Mesenteric fat pad (tissue), 1 donor: ENCODE data around the gene SOCS6. TPM values are rescaled to one million over a fixed set of nuclear protein-coding genes. Genes with fewer than 3 reads are reported as not detected.

ENCODE experiments used
- DNase-seq: peaks from one replicate; pipeline ENCODE4 v3.0.0-alpha.2; 2020; ENCODE audit warnings: low spot score
- total RNA-seq: library from RNA; stranded (reverse); fragmentation: NEBNext Ultra II Directional; extraction: Animal tissue kit (Norgen Biotek cat#: 25700); gene quantifications from one replicate; pipeline ENCODE4 v1.2.1, GENCODE V29; 2021
- donor health status: DM: yes; HTN: yes; CAD: no.

SOCS6 gene
- total RNA-seq, 1 donor from 2014 or later, result 17.7 TPM

- no peak for DNase-seq
These were observed 534 bp upstream of the SOCS6 start for GRCh38 chr18:70288171-70288850.

GRCh38 chr18:70289351-70290312 lies 787 bp downstream of the SOCS6 start:
- DNase-seq, result no peak

GRCh38 chr18:70290482-70291294 lies 1.8 kb downstream of the SOCS6 start:
- no peak for DNase-seq

- no peak for DNase-seq
These were observed 2.4 kb downstream of the SOCS6 start for GRCh38 chr18:70291295-70291574.

- no peak for DNase-seq
These were observed 3.8 kb downstream of the SOCS6 start for GRCh38 chr18:70292628-70293027.

- DNase-seq, result no peak
These were observed 4.3 kb downstream of the SOCS6 start for GRCh38 chr18:70293166-70293565.

GRCh38 chr18:70294471-70295191 lies 5.8 kb downstream of the SOCS6 start:
- no peak for DNase-seq

GRCh38 chr18:70295192-70296188 lies 6.6 kb downstream of the SOCS6 start:
- DNase-seq, result no peak

- no peak for DNase-seq
These were observed 7.4 kb downstream of the SOCS6 start for GRCh38 chr18:70296289-70296688.

- no peak for DNase-seq
These were observed 7.9 kb downstream of the SOCS6 start for GRCh38 chr18:70296781-70297180.

- no peak for DNase-seq
These were observed 10.5 kb downstream of the SOCS6 start for GRCh38 chr18:70299393-70299792.

- DNase-seq, result no peak
These were observed 12.8 kb downstream of the SOCS6 start for GRCh38 chr18:70301667-70302066.

GRCh38 chr18:70308555-70309294 lies 19.9 kb downstream of the SOCS6 start:
- DNase-seq, result no peak

GRCh38 chr18:70310560-70311320 lies 21.9 kb downstream of the SOCS6 start:
- DNase-seq, result no peak

GRCh38 chr18:70311726-70312125 lies 22.9 kb downstream of the SOCS6 start:
- DNase-seq, result no peak

- no peak for DNase-seq
These were observed 24.8 kb downstream of the SOCS6 start for GRCh38 chr18:70313640-70314039.

GRCh38 chr18:70314151-70314782 lies 25.4 kb downstream of the SOCS6 start:
- no peak for DNase-seq

GRCh38 chr18:70319187-70319586 lies 30.3 kb downstream of the SOCS6 start:
- DNase-seq, result no peak
